MCF 10A (cell line): ENCODE data around the gene PRSS33. TPM values are rescaled to one million over a fixed set of nuclear protein-coding genes. Genes with fewer than 3 reads are reported as not detected.
A peak's percentile ranks its signal among the peaks of the same experiment; 100 is the strongest.

Experiments used
- BruUV-seq: library from RNA; stranded (reverse); fragments of 400-500 nt; replicated peaks from 2 replicates; lab custom pipeline; 2021; lab: Mats Ljungman, UMichigan
- CTCF ChIA-PET: fragments of 300-600 bp; sonication (Branson Sonifier 250); formaldehyde crosslinking; extraction: SDS; loops from one replicate; lab custom pipeline; 2021; ENCODE audit warnings: antibody characterized with exemption, inconsistent platforms; lab: Yijun Ruan, JAX
- POLR2A ChIA-PET: fragments of 300-600, 350-650 bp; sonication (Branson Sonifier 250); formaldehyde crosslinking; extraction: SDS; loops from one replicate; lab custom pipeline; 2020; ENCODE audit warnings: antibody characterized with exemption, inconsistent platforms; lab: Yijun Ruan, JAX
- DNase-seq: peaks from one replicate; pipeline ENCODE4 v3.0.0-alpha.2; 2018; ENCODE audit not compliant: unreplicated experiment
- H3K27ac Mint-ChIP-seq: one replicate; pipeline ENCODE4 v1.8.0; 2022; ENCODE audit warnings: mild to moderate bottlenecking, low read depth, mixed read lengths; ENCODE audit not compliant: unreplicated experiment
- H3K27me3 Mint-ChIP-seq: one replicate; pipeline ENCODE4 v1.8.0; 2022; ENCODE audit warnings: mixed read lengths; ENCODE audit not compliant: insufficient read depth, unreplicated experiment
- H3K36me3 Mint-ChIP-seq: one replicate; pipeline ENCODE4 v1.8.0; 2022; ENCODE audit warnings: mild to moderate bottlenecking, moderate library complexity, mixed read lengths; ENCODE audit not compliant: insufficient read depth, unreplicated experiment
- H3K4me1 Mint-ChIP-seq: one replicate; pipeline ENCODE4 v1.8.0; 2022; ENCODE audit warnings: mixed read lengths; ENCODE audit not compliant: insufficient read depth, unreplicated experiment
- H3K4me3 Mint-ChIP-seq: one replicate; pipeline ENCODE4 v1.8.0; 2022; ENCODE audit warnings: mild to moderate bottlenecking, moderate library complexity, mixed read lengths; ENCODE audit not compliant: unreplicated experiment
- H3K9me3 Mint-ChIP-seq: one replicate; pipeline ENCODE4 v1.8.0; 2022; ENCODE audit warnings: mixed read lengths; ENCODE audit not compliant: unreplicated experiment
- intact Hi-C: fragments of 100-400 bp; cut with micrococcal nuclease; formaldehyde crosslinking; loops from 2 replicates; pipeline ENCODE4 v1.14.1; 2022
- total RNA-seq: library from RNA; stranded (reverse); gene quantifications from 2 replicates; pipeline ENCODE4 v1.2.3, GENCODE V29; 2022
- TF ChIP-seq, protein P1 (sequence below): fragments of 200-600 bp; IDR thresholded peaks from one replicate; pipeline ENCODE4 v1.8.0; 2022; ENCODE audit warnings: antibody characterized with exemption, mild to moderate bottlenecking; ENCODE audit not compliant: unreplicated experiment

PRSS33 gene
- total RNA-seq, 1 experiment from 2014 or later = not detected

GRCh38 chr16:2829501-2830354 lies 42.4 kb upstream of the PRSS33 start, which contains the start of gene ZG16B:
Gene ZG16B, plus strand, starts transcription at chr16:2830303. Its CDS starts 139 bp downstream, at chr16:2830442.
- no peaks in the 10 kb centered on the region for H3K9me3 Mint-ChIP-seq
- H3K27ac Mint-ChIP-seq = no peak within 1 kb of the TSS
- intact Hi-C loops = no loop called here
- no peaks in the 10 kb centered on the region for H3K27me3 Mint-ChIP-seq
- POLR2A ChIA-PET = no interaction called here
- CTCF ChIA-PET = no interaction called here
- TF ChIP-seq, protein P1, sequence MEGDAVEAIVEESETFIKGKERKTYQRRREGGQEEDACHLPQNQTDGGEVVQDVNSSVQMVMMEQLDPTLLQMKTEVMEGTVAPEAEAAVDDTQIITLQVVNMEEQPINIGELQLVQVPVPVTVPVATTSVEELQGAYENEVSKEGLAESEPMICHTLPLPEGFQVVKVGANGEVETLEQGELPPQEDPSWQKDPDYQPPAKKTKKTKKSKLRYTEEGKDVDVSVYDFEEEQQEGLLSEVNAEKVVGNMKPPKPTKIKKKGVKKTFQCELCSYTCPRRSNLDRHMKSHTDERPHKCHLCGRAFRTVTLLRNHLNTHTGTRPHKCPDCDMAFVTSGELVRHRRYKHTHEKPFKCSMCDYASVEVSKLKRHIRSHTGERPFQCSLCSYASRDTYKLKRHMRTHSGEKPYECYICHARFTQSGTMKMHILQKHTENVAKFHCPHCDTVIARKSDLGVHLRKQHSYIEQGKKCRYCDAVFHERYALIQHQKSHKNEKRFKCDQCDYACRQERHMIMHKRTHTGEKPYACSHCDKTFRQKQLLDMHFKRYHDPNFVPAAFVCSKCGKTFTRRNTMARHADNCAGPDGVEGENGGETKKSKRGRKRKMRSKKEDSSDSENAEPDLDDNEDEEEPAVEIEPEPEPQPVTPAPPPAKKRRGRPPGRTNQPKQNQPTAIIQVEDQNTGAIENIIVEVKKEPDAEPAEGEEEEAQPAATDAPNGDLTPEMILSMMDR = no peak
- H3K4me1 Mint-ChIP-seq = peaks cover 3% of the 10 kb centered on the region
- H3K4me3 Mint-ChIP-seq = no peak within 1 kb of the TSS
- no TSS peak for BruUV-seq
- no peaks in the 10 kb centered on the region for H3K36me3 Mint-ChIP-seq
- peak; percentile 24 for DNase-seq

DNA sequence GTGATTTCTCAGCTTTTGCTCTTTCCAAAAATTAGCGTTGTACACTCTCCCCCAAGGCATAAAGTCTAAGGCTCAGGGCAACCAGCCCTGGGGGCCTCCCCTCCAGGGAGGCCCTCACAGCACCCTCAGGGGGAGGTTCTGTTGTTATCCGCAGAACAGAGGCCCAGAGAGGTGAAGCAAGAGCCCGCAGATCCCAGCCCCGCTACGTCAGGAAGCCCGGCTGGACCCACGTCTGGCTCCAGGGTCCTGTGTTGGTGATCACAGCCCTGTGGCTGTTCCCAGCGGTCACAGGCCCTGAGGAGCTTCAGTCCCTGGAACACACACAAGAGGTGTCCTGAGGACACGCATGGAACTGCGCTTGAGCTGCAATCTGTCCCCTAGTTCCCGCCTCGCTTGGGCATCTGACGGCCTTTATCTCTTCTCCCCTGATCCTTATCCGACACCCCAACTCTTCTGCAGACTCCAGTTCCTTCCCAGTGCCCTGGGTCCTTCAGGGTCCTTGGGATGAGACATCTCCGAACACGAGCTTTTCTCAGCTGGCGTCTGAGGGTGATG lies 41.6 kb upstream of the PRSS33 start:
- POLR2A ChIA-PET = no interaction called here
- no peak overlapping the region for H3K27ac Mint-ChIP-seq
- H3K36me3 Mint-ChIP-seq = no peaks in the 10 kb centered on the region
- H3K9me3 Mint-ChIP-seq = no peaks in the 10 kb centered on the region
- CTCF ChIA-PET = interaction anchor here (0.5 kb wide), 1 partner anchor 141 kb away, joined by 3 read pairs; no protein-coding TSS in a partner anchor
- no peak overlapping the region for H3K4me3 Mint-ChIP-seq
- no peaks in the 10 kb centered on the region for H3K4me1 Mint-ChIP-seq
- no peaks in the 10 kb centered on the region for H3K27me3 Mint-ChIP-seq
- no TSS peak for BruUV-seq
- TF ChIP-seq, protein P1 = no peak
- intact Hi-C loops = no loop called here
- no peak for DNase-seq

- CTCF ChIA-PET = no interaction called here
- TF ChIP-seq, protein P1 = no peak
- no peak overlapping the region for H3K4me3 Mint-ChIP-seq
- DNase-seq = no peak
- intact Hi-C loops = no loop called here
- no TSS peak for BruUV-seq
- no peaks in the 10 kb centered on the region for H3K36me3 Mint-ChIP-seq
- H3K4me1 Mint-ChIP-seq = no peaks in the 10 kb centered on the region
- H3K9me3 Mint-ChIP-seq = no peaks in the 10 kb centered on the region
- POLR2A ChIA-PET = no interaction called here
- no peak overlapping the region for H3K27ac Mint-ChIP-seq
- H3K27me3 Mint-ChIP-seq = no peaks in the 10 kb centered on the region
These were observed 41.1 kb upstream of the PRSS33 start for GRCh38 chr16:2828521-2828840.

GRCh38 chr16:2827831-2828520 lies 40.6 kb upstream of the PRSS33 start:
- POLR2A ChIA-PET = no interaction called here
- H3K4me3 Mint-ChIP-seq = no peak overlapping the region
- TF ChIP-seq, protein P1 = no peak
- no peaks in the 10 kb centered on the region for H3K27me3 Mint-ChIP-seq
- CTCF ChIA-PET = no interaction called here
- intact Hi-C loops = no loop called here
- BruUV-seq = no TSS peak
- H3K36me3 Mint-ChIP-seq = no peaks in the 10 kb centered on the region
- no peak overlapping the region for H3K27ac Mint-ChIP-seq
- DNase-seq = no peak
- no peaks in the 10 kb centered on the region for H3K9me3 Mint-ChIP-seq
- H3K4me1 Mint-ChIP-seq = no peaks in the 10 kb centered on the region
